GM21786 (cell line): Measurements from ENCODE around the gene NDRG4.

ENCODE experiments used
- ATAC-seq: cut with Tn5 transposase; IDR thresholded peaks from one replicate; pipeline ENCODE4 v1.9.1; 2021; ENCODE audit not compliant: unreplicated experiment

The NDRG4 gene

DNA sequence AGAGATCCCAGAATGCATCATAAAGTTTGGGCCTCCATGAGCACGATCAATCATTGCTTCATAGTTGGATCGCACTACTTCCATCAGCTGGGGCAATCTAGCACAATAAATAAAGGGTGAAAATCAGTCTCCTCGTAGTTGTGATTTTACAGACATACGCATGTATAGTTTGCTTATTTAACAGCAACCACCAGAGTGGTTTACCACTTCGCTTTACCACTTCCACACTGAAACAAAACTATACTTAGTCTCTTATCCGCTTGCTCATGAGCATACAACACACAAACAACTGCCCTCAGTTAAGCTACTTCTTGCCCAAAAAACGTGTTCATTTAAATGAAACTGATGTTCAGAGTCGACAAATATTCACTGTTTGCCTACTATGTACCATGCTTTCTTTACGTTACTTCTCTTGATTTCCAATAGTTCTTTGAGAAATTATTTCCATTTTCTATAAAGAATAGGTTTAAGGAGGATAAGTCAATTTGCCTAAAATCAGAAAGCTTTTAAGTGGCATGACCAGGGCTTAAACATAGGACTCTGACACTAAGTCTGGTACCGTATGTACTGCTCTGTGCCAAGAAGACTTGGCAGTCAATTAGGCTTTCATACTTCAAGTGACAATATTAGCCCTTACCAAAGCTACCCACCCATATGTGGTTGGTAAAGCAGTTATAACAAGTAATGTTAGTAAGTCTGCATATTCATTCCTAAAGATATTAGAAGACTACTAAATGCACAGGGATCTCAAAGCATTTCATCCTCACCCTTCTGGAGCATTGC is 37.4 kb downstream of the NDRG4 start:
- no peak for ATAC-seq

DNA sequence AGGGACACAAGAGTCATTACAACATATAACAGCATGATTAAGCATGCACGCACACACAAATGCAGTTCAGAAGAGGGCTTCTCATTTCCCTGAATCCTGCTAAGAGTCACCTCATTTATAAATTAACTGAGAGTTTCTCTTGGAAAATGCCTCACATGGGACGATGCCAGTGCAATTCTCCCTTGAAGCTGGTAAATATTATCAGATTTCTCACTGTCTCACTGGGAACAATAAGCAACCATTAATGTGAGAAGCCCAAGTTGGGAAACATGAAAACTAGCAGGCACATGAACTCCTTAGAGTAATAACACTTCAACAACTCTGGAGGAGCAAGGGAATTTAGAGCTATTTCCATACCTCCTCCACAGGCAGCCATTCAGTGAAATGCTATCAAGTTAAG is 41.8 kb downstream of the NDRG4 start:
- no peak for ATAC-seq

- no peak for ATAC-seq
These were observed 42.3 kb downstream of the NDRG4 start for GRCh38 chr16:58542291-58542690.

DNA sequence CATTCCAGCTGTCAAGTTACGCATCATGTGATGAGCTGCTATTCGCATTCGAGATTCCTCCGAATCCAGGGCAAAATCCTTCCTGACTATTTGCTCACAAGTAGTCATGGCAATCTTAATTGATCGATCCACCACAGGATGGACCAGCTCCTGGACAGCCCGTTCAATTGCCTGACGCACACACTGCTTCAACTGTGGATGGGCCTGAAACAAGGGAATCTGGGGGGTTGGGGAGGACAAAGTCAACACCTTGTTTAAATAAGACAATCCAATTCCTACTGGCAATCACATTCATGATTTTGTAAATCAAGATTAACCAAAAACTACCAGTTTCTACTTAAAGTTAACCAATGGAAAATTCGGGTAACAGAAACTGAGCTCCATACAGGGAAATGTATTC is 43.7 kb downstream of the NDRG4 start:
- ATAC-seq = no peak

DNA sequence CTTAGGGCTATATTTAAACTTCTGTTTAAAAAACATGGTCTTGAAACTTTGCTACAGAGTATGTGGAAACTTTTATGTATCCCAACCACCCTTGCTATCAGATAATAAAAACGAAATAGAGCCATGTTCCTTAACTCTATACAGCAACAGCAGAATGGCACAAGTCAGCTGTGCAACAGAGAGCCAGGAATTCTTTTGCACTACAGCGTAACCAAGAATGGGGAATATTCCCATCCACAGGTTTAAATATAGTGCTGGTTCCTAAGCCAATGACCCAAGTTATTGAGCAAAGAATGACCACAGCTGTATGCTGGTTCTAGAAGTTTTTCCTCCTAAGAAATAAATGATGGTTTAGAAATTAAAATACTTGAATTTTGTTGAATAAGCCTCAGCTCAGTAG is 48.4 kb downstream of the NDRG4 start:
- no peak for ATAC-seq

- no peak for ATAC-seq
These were observed 51.6 kb downstream of the NDRG4 start for GRCh38 chr16:58551496-58551895.

- ATAC-seq = no peak
These were observed 56.7 kb downstream of the NDRG4 start for GRCh38 chr16:58556678-58557077.
